Liver (tissue), 9 donors: ENCODE data around the gene RGS18. TPM values are rescaled to one million over a fixed set of nuclear protein-coding genes. Genes with fewer than 3 reads are reported as not detected.

Experiments used
- DNase-seq: peaks from one replicate; pipeline ENCODE4 v3.0.0-alpha.2; 2017; ENCODE audit warnings: low spot score
- H3K27ac ChIP-seq, 2 donors: one replicate each; pipeline ENCODE4 v1.7.0; 2013; ENCODE audit warnings: inconsistent platforms in 2 of 2, low read length in 2 of 2, control low read depth in 1 of 2, low read depth in 1 of 2, mild to moderate bottlenecking in 1 of 2
- H3K27me3 ChIP-seq, 4 donors: one replicate each; pipeline versions ENCODE4 v1.6.1 to v1.7.0; 2013; ENCODE audit warnings: low read length in 3 of 4, inconsistent platforms in 1 of 4, mild to moderate bottlenecking in 1 of 4, moderate library complexity in 1 of 4; ENCODE audit not compliant: control insufficient read depth in 4 of 4, insufficient read depth in 4 of 4
- H3K36me3 ChIP-seq, 4 donors: one replicate each; pipeline versions ENCODE4 v1.6.1 to v1.7.0; 2013; ENCODE audit warnings: low read length in 3 of 4, mild to moderate bottlenecking in 3 of 4, low read depth in 1 of 4, moderate library complexity in 1 of 4; ENCODE audit not compliant: control insufficient read depth in 4 of 4, insufficient read depth in 3 of 4
- H3K4me1 ChIP-seq, 4 donors: one replicate each; pipeline versions ENCODE4 v1.6.1 to v1.7.0; 2013; ENCODE audit warnings: low read length in 3 of 4, mild to moderate bottlenecking in 3 of 4, moderate library complexity in 1 of 4; ENCODE audit not compliant: control insufficient read depth in 4 of 4, insufficient read depth in 4 of 4
- H3K4me3 ChIP-seq, 3 donors: one replicate each; pipeline versions ENCODE4 v1.6.1 to v1.7.0; 2013; ENCODE audit warnings: low read length in 3 of 3, control low read depth in 1 of 3, low read depth in 1 of 3, mild to moderate bottlenecking in 1 of 3
- H3K9ac ChIP-seq, 2 donors: one replicate each; pipeline ENCODE4 v1.7.0; 2013; ENCODE audit warnings: low read length in 2 of 2, mild to moderate bottlenecking in 2 of 2, moderate library complexity in 2 of 2, control low read depth in 1 of 2, low read depth in 1 of 2
- H3K9me3 ChIP-seq, 4 donors: one replicate each; pipeline versions ENCODE4 v1.6.1 to v1.7.0; 2013; ENCODE audit warnings: low read length in 3 of 4; ENCODE audit not compliant: control insufficient read depth in 4 of 4
- EGR1 ChIP-seq, 2 donors: IDR thresholded peaks; 2 replicates each; pipeline ENCODE4 v1.6.1; 2016 to 2018; ENCODE audit warnings: antibody characterized with exemption in 2 of 2, low read depth in 2 of 2
- FOXA1 ChIP-seq: IDR thresholded peaks from 2 replicates; pipeline ENCODE4 v1.6.1; 2016; ENCODE audit warnings: antibody characterized with exemption
- FOXA2 ChIP-seq: IDR thresholded peaks from 2 replicates; pipeline ENCODE4 v1.6.1; 2016; ENCODE audit warnings: antibody characterized with exemption
- GABPA ChIP-seq, 2 donors: IDR thresholded peaks in 1 of 2; conservative IDR thresholded peaks in 1 of 2; 2 replicates each; pipeline ENCODE4 v1.6.1; 2016; ENCODE audit warnings: antibody characterized with exemption in 2 of 2, mild to moderate bottlenecking in 1 of 2, moderate library complexity in 1 of 2
- HNF4A ChIP-seq, 2 donors: conservative IDR thresholded peaks; 2 replicates each; pipeline ENCODE4 v1.6.1; 2016; ENCODE audit warnings: antibody characterized with exemption in 2 of 2, mild to moderate bottlenecking in 2 of 2
- HNF4G ChIP-seq: IDR thresholded peaks from 2 replicates; pipeline ENCODE4 v1.6.1; 2016; ENCODE audit warnings: antibody characterized with exemption
- JUND ChIP-seq, 2 donors: IDR thresholded peaks; 2 replicates each; pipeline ENCODE4 v1.6.1; 2016; ENCODE audit warnings: antibody characterized with exemption in 2 of 2
- NR2F2 ChIP-seq: IDR thresholded peaks from 2 replicates; pipeline ENCODE4 v1.6.1; 2016; ENCODE audit warnings: antibody characterized with exemption
- RAD21 ChIP-seq, 2 donors: IDR thresholded peaks; 2 replicates each; pipeline ENCODE4 v1.6.1; 2016; ENCODE audit warnings: antibody characterized with exemption in 2 of 2, mild to moderate bottlenecking in 2 of 2
- RXRA ChIP-seq, 2 donors: IDR thresholded peaks; 2 replicates each; pipeline ENCODE4 v1.6.1; 2017 to 2018; ENCODE audit warnings: antibody characterized with exemption in 2 of 2, mild to moderate bottlenecking in 1 of 2
- SP1 ChIP-seq: IDR thresholded peaks from 2 replicates; pipeline ENCODE4 v1.6.1; 2018; ENCODE audit warnings: antibody characterized with exemption, mild to moderate bottlenecking
- YY1 ChIP-seq: IDR thresholded peaks from 2 replicates; pipeline ENCODE4 v1.6.1; 2016; ENCODE audit warnings: antibody characterized with exemption, mild to moderate bottlenecking
- WGBS: extraction: QIAGEN DNeasy Blood & Tissue Kit; methylation state at CpG from one replicate; pipeline ENCODE4 v1.1.7; 2013; 5-methylcytosine and 5-hydroxymethylcytosine counted together
- polyA plus RNA-seq, 2 donors: library from polyadenylated mRNA; stranded (reverse) in 1 of 2; unstranded in 1 of 2; fragments of 200-250 nt in 1 of 2; fragments of >200 nt in 1 of 2; fragmentation: Nextera tagmentation in 1 of 2; extraction: Ambion mirVana in 1 of 2; gene quantifications; one replicate each; pipeline versions ENCODE4 v1.2.1 to v1.2.3, GENCODE V29; 2013 to 2015
- total RNA-seq, 2 donors: library from RNA; depleted of rRNA; stranded (reverse); fragments of >200 nt; gene quantifications; one replicate each; pipeline ENCODE4 v1.2.3, GENCODE V29; 2014
- TF ChIP-seq, protein P1 (sequence below): IDR thresholded peaks from 2 replicates; pipeline ENCODE4 v1.6.1; 2016; ENCODE audit warnings: antibody characterized with exemption
- TF ChIP-seq, protein P2 (sequence below): IDR thresholded peaks from 2 replicates; pipeline ENCODE4 v1.6.1; 2016; ENCODE audit warnings: antibody characterized with exemption, mild to moderate bottlenecking
- TF ChIP-seq, protein P3 (sequence below): IDR thresholded peaks from 2 replicates; pipeline ENCODE4 v1.6.1; 2016; ENCODE audit warnings: antibody characterized with exemption
- TF ChIP-seq, protein P4 (sequence below): IDR thresholded peaks from 2 replicates; pipeline ENCODE4 v1.6.1; 2016; ENCODE audit warnings: antibody characterized with exemption
- donor health status: healthy.
- donor health status: healthy.
- donor health status: healthy.
- donor health status: healthy.
- donor health status: healthy.

The RGS18 gene
- total and polyA plus RNA-seq, 4 donors, result 1.0 to 11.1 (median 1.8) TPM

DNA sequence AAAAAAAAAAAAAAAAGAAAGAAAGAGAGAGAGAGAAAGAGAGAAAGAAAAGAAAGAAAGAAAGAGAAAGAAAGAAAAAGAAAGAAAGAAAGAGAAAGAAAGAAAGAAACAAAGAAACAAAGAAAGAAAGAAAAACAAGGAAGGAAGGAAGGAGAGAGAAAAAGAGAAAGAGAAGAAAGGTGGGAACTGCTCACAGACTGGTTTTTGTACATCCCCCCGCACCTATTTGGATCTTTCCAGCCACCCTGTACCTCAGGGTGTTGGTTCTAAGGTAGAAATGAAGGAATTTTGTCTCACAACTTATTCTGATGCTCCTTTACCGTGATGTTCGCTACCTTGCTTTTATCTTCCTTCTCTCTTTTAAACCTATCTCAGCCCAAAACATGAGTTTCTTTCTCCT lies 43.3 kb upstream of the RGS18 start:
- WGBS, result 83% methylated on average over 3 of the region's 3 CpGs
- Histone ChIP-seq H3K9ac (no peak overlapping the region), H3K27ac (no peak overlapping the region), H3K4me3 (no peak overlapping the region), H3K4me1 (no peaks in the 10 kb centered on the region), H3K36me3 (no peaks in the 10 kb centered on the region), H3K27me3 (no peaks in the 10 kb centered on the region), H3K9me3 (no peaks in the 10 kb centered on the region)
- DNase-seq, result no peak
- TF ChIP-seq JUND (IDR thresholded peaks at IDR 0.05), result no peak
- no peak for TF ChIP-seq SP1
- TF ChIP-seq RAD21 (IDR thresholded peaks at IDR 0.05), result no peak
- no peak for TF ChIP-seq EGR1 (IDR thresholded peaks at IDR 0.05; ENCODE audit: low read depth in 2 of 2)
- no peak for TF ChIP-seq NR2F2

DNA sequence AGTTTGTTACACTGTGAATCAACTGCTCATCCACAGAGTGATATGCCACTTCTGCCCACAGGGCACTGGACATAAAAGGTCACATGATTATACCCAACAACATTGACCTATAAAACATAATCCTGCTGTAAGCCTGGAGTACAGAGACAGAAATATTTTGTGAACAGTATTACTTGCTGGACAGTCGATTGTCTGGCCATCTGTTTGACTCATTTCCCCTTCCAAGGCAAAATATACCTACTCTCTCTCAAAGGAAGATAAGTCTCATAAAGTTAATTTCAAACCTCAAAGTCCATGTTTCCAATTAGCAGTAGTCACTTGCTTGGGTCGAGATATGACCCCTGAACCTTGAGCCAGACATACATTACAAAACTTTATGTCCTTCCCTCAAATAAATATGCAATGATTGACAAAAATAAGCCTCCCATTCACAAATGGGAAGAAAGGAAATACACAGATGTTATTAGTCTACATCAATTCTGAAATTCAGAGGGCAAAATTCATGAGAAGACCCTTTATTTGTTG lies 39.3 kb upstream of the RGS18 start:
- Histone ChIP-seq H3K27ac (no peak overlapping the region), H3K4me1 (no peaks in the 10 kb centered on the region), H3K36me3 (no peaks in the 10 kb centered on the region), H3K27me3 (no peaks in the 10 kb centered on the region), H3K9ac (no peak overlapping the region), H3K9me3 (no peaks in the 10 kb centered on the region), H3K4me3 (no peak overlapping the region)
- WGBS, result 48% methylated on average over 2 of the region's 2 CpGs
- no peak for DNase-seq
- no peak for TF ChIP-seq YY1
- TF ChIP-seq RXRA (IDR thresholded peaks at IDR 0.05), result no peak
- no peak for TF ChIP-seq FOXA1
- no peak for TF ChIP-seq HNF4A (conservative IDR thresholded peaks at IDR 0.05)
- TF ChIP-seq, protein P1, sequence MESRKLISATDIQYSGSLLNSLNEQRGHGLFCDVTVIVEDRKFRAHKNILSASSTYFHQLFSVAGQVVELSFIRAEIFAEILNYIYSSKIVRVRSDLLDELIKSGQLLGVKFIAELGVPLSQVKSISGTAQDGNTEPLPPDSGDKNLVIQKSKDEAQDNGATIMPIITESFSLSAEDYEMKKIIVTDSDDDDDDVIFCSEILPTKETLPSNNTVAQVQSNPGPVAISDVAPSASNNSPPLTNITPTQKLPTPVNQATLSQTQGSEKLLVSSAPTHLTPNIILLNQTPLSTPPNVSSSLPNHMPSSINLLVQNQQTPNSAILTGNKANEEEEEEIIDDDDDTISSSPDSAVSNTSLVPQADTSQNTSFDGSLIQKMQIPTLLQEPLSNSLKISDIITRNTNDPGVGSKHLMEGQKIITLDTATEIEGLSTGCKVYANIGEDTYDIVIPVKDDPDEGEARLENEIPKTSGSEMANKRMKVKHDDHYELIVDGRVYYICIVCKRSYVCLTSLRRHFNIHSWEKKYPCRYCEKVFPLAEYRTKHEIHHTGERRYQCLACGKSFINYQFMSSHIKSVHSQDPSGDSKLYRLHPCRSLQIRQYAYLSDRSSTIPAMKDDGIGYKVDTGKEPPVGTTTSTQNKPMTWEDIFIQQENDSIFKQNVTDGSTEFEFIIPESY, result no peak
- TF ChIP-seq GABPA (IDR thresholded peaks at IDR 0.05 in 1 of 2, conservative IDR thresholded peaks at IDR 0.05 in 1 of 2), result no peak
- TF ChIP-seq, protein P2, sequence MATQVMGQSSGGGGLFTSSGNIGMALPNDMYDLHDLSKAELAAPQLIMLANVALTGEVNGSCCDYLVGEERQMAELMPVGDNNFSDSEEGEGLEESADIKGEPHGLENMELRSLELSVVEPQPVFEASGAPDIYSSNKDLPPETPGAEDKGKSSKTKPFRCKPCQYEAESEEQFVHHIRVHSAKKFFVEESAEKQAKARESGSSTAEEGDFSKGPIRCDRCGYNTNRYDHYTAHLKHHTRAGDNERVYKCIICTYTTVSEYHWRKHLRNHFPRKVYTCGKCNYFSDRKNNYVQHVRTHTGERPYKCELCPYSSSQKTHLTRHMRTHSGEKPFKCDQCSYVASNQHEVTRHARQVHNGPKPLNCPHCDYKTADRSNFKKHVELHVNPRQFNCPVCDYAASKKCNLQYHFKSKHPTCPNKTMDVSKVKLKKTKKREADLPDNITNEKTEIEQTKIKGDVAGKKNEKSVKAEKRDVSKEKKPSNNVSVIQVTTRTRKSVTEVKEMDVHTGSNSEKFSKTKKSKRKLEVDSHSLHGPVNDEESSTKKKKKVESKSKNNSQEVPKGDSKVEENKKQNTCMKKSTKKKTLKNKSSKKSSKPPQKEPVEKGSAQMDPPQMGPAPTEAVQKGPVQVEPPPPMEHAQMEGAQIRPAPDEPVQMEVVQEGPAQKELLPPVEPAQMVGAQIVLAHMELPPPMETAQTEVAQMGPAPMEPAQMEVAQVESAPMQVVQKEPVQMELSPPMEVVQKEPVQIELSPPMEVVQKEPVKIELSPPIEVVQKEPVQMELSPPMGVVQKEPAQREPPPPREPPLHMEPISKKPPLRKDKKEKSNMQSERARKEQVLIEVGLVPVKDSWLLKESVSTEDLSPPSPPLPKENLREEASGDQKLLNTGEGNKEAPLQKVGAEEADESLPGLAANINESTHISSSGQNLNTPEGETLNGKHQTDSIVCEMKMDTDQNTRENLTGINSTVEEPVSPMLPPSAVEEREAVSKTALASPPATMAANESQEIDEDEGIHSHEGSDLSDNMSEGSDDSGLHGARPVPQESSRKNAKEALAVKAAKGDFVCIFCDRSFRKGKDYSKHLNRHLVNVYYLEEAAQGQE, result no peak
- TF ChIP-seq HNF4G, result no peak
- TF ChIP-seq, protein P3, sequence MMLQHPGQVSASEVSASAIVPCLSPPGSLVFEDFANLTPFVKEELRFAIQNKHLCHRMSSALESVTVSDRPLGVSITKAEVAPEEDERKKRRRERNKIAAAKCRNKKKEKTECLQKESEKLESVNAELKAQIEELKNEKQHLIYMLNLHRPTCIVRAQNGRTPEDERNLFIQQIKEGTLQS, result no peak
- TF ChIP-seq FOXA2, result no peak
- TF ChIP-seq, protein P4, sequence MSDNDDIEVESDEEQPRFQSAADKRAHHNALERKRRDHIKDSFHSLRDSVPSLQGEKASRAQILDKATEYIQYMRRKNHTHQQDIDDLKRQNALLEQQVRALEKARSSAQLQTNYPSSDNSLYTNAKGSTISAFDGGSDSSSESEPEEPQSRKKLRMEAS, result no peak
